Naive thymus-derived CD8-positive, alpha-beta T cell (primary cell): ENCODE measurements around the gene TTLL5. TPM values are rescaled to one million over a fixed set of nuclear protein-coding genes. Genes with fewer than 3 reads are reported as not detected.

ENCODE experiments used
- ATAC-seq, 2 donors: fragments of 150-1000 bp; cut with Tn5 transposase in 1 of 2; sonication (Bioruptor Pico), chemical (Tn5 transposase) in 1 of 2; 1 replicate in 1 of 2; 2 replicates in 1 of 2; pipeline ENCODE4 v1.10.0; 2021; ENCODE audit warnings: mild to moderate bottlenecking in 2 of 2, moderate library complexity in 2 of 2
- POLR2A ChIA-PET: fragments of 350-600 bp; sonication (Branson Sonifier 250); formaldehyde crosslinking; loops from one replicate; lab custom pipeline; 2021; ENCODE audit warnings: antibody characterized with exemption; lab: Charles Lee
- DNase-seq, 10 donors: peaks; one replicate each; pipeline versions ENCODE4 v3.0.0 to v3.0.0-alpha.2; 2020 to 2022
- H3K27ac Mint-ChIP-seq, 10 donors: one replicate each; pipeline ENCODE4 v1.8.0; 2020 to 2022; ENCODE audit warnings: mild to moderate bottlenecking in 10 of 10, mixed read lengths in 10 of 10, moderate library complexity in 4 of 10, inconsistent platforms in 1 of 10
- H3K27me3 Mint-ChIP-seq, 5 donors: one replicate each; pipeline ENCODE4 v1.8.0; 2021 to 2022; ENCODE audit warnings: mixed read lengths in 5 of 5
- H3K36me3 Mint-ChIP-seq, 3 donors: one replicate each; pipeline ENCODE4 v1.8.0; 2020 to 2022; ENCODE audit warnings: mixed read lengths in 3 of 3, mild to moderate bottlenecking in 2 of 3, inconsistent platforms in 1 of 3
- H3K4me1 Mint-ChIP-seq, 4 donors: one replicate each; pipeline ENCODE4 v1.8.0; 2021 to 2022; ENCODE audit warnings: mixed read lengths in 4 of 4
- H3K4me3 Mint-ChIP-seq, 10 donors: one replicate each; pipeline ENCODE4 v1.8.0; 2020 to 2022; ENCODE audit warnings: mild to moderate bottlenecking in 10 of 10, mixed read lengths in 10 of 10, moderate library complexity in 6 of 10, inconsistent platforms in 1 of 10
- H3K9me3 Mint-ChIP-seq, 9 donors: one replicate each; pipeline ENCODE4 v1.8.0; 2020 to 2022; ENCODE audit warnings: mixed read lengths in 9 of 9, mild to moderate bottlenecking in 3 of 9, inconsistent platforms in 1 of 9, moderate library complexity in 1 of 9
- polyA plus RNA-seq, 3 donors: library from polyadenylated mRNA; unstranded; fragments of 300-500 nt; fragmentation: Illumina TruSeq; gene quantifications; one replicate each; pipeline ENCODE4 v1.2.3, GENCODE V29; 2021
- total RNA-seq, 8 experiments: library from RNA in 2 of 8; stranded (reverse) in 2 of 8; gene quantifications; one replicate each; pipeline ENCODE4 v1.2.3 and lab custom pipeline; 2021 to 2026

TTLL5 gene
- total and polyA plus RNA-seq, 5 experiments from 2014 or later, result 5.9 to 19.2 (median 12.1) TPM

- Mint-ChIP-seq H3K9me3 (no peaks in the 10 kb centered on the region), H3K27ac (no peak overlapping the region), H3K27me3 (no peaks in the 10 kb centered on the region), H3K36me3 (peaks cover 5 to 65% (median 16%) of the 10 kb centered on the region in 3 donors), H3K4me1 (peaks cover 0 to 4% (median 0%) of the 10 kb centered on the region in 4 donors), H3K4me3 (no peak overlapping the region)
- no peak for ATAC-seq
- DNase-seq, result no peak
- POLR2A ChIA-PET, result no interaction called here
These were observed 332.6 kb downstream of the TTLL5 start for GRCh38 chr14:75993567-75994041.

- Mint-ChIP-seq H3K4me1 (peaks cover 0 to 2% (median 0%) of the 10 kb centered on the region in 4 donors), H3K27ac (no peak overlapping the region), H3K36me3 (peaks cover 5 to 70% (median 19%) of the 10 kb centered on the region in 3 donors), H3K27me3 (no peaks in the 10 kb centered on the region), H3K4me3 (no peak overlapping the region), H3K9me3 (no peaks in the 10 kb centered on the region)
- no peak for DNase-seq
- POLR2A ChIA-PET, result no interaction called here
- ATAC-seq, result no peak
These were observed 334.5 kb downstream of the TTLL5 start for GRCh38 chr14:75995372-75996041.

GRCh38 chr14:75996488-75996887, 335.4 kb downstream of the TTLL5 start:
- no peak overlapping the region for H3K4me3 Mint-ChIP-seq
- DNase-seq, result no peak
- H3K27me3 Mint-ChIP-seq, result no peaks in the 10 kb centered on the region
- POLR2A ChIA-PET, result no interaction called here
- ATAC-seq, result no peak
- no peaks in the 10 kb centered on the region for H3K9me3 Mint-ChIP-seq
- no peak overlapping the region for H3K27ac Mint-ChIP-seq
- peaks cover 0 to 2% (median 0%) of the 10 kb centered on the region in 4 donors for H3K4me1 Mint-ChIP-seq
- peaks cover 9 to 79% (median 28%) of the 10 kb centered on the region in 3 donors for H3K36me3 Mint-ChIP-seq

- Mint-ChIP-seq H3K27me3 (no peaks in the 10 kb centered on the region), H3K4me3 (no peak overlapping the region), H3K27ac (no peak overlapping the region), H3K36me3 (peaks cover 27 to 79% (median 56%) of the 10 kb centered on the region in 3 donors), H3K9me3 (peaks cover 2 to 14% (median 8%) of the 10 kb centered on the region in 9 donors), H3K4me1 (peaks cover 0 to 2% (median 0%) of the 10 kb centered on the region in 4 donors)
- POLR2A ChIA-PET, result no interaction called here
- DNase-seq (no peak), ATAC-seq (no peak)
These were observed 338.6 kb downstream of the TTLL5 start for GRCh38 chr14:75999511-76000190.

GRCh38 chr14:76002383-76002782, 341.3 kb downstream of the TTLL5 start:
- DNase-seq (no peak), ATAC-seq (no peak)
- no peak overlapping the region for H3K4me3 Mint-ChIP-seq
- H3K36me3 Mint-ChIP-seq, result peaks cover 43 to 78% (median 74%) of the 10 kb centered on the region in 3 donors
- POLR2A ChIA-PET, result no interaction called here
- H3K27me3 Mint-ChIP-seq, result no peaks in the 10 kb centered on the region
- H3K4me1 Mint-ChIP-seq, result peaks cover 0 to 2% (median 0%) of the 10 kb centered on the region in 4 donors
- no peak overlapping the region for H3K27ac Mint-ChIP-seq
- peaks cover 3 to 22% (median 17%) of the 10 kb centered on the region in 9 donors for H3K9me3 Mint-ChIP-seq

Other genes with a start within 250 kb of the TTLL5 start
- 1 to 10 TPM in 1 of 2 experiments, under 1 TPM in 1; 0.75 to 1.0 TPM for gene JDP2, start 233.2 kb upstream of the TTLL5 start, total RNA-seq
- not detected for gene JDP2, start 233.2 kb upstream of the TTLL5 start, polyA plus RNA-seq
- gene BATF, start 138.8 kb upstream of the TTLL5 start, total RNA-seq, result 1 to 10 TPM; 5.5 to 5.7 TPM
- gene BATF, start 138.8 kb upstream of the TTLL5 start, polyA plus RNA-seq, result 10 to 100 TPM; 22.7 to 32.2 (median 26.1) TPM
- 1 to 10 TPM; 2.1 to 3.8 TPM for gene FLVCR2, start 82.6 kb upstream of the TTLL5 start, total RNA-seq
- gene FLVCR2, start 82.6 kb upstream of the TTLL5 start, polyA plus RNA-seq, result 1 to 10 TPM in 1 of 3 donors, under 1 TPM in 1, not detected in 1; 0.80 to 1.4 TPM
- gene ERG28, start 370 bp upstream of the TTLL5 start, total RNA-seq, result 10 to 100 TPM; 11.7 to 12.7 TPM
- 10 to 100 TPM; 27.0 to 34.2 (median 29.4) TPM for gene ERG28, start 370 bp upstream of the TTLL5 start, polyA plus RNA-seq